Endothelial cell of umbilical vein (primary cell): ENCODE results near the gene HOXB3. TPM values are rescaled to one million over a fixed set of nuclear protein-coding genes. Genes with fewer than 3 reads are reported as not detected.
"Not testable (repeated sequence)": the region's sequence is repeated elsewhere in the genome, so short reads cannot be mapped to it uniquely, and the experiment has no call there.

Experiments
- BruUV-seq: library from RNA; stranded (reverse); fragments of 400-500 nt; replicated peaks from 2 replicates; lab custom pipeline; 2021; lab: Mats Ljungman, UMichigan
- CTCF ChIA-PET: fragments of 300-600, 350-600 bp; sonication (Branson Sonifier 250); formaldehyde crosslinking; loops from one replicate; lab custom pipeline; 2021; ENCODE audit warnings: antibody characterized with exemption, inconsistent platforms; lab: Charles Lee
- POLR2A ChIA-PET: fragments of 300-600, 350-600 bp; sonication (Branson Sonifier 250); formaldehyde crosslinking; loops from one replicate; lab custom pipeline; 2021; ENCODE audit warnings: antibody characterized with exemption, inconsistent platforms; lab: Charles Lee
- DNase-seq: peaks from one replicate; pipeline ENCODE4 v3.0.0-alpha.2; 2011; ENCODE audit warnings: low read depth, low spot score
- FAIRE-seq: peaks from 2 replicates; lab custom pipeline; 2011; peaks lifted over from hg19 to GRCh38; lab: Jason Lieb, UNC
- H2AFZ ChIP-seq: 2 replicates; pipeline ENCODE4 v1.6.0; 2012; ENCODE audit warnings: low read depth, low read length, control low read depth, inconsistent platforms
- H3K27ac ChIP-seq: 2 replicates; pipeline ENCODE4 v1.5.1; 2011; ENCODE audit warnings: low read depth, mild to moderate bottlenecking, control low read depth, low read length, moderate library complexity; ENCODE audit not compliant: insufficient read depth
- H3K27me3 ChIP-seq, 2 experiments: 2 replicates each; pipeline versions ENCODE4 v1.6.0 to v1.6.1; 2011; ENCODE audit warnings: low read length in 2 of 2, mixed read lengths in 1 of 2; ENCODE audit not compliant: control insufficient read depth in 2 of 2, insufficient read depth in 2 of 2
- H3K36me3 ChIP-seq, 2 experiments: 2 replicates in 1 of 2; 3 replicates in 1 of 2; pipeline ENCODE4 v1.5.1; 2011; ENCODE audit warnings: low read length in 2 of 2, mild to moderate bottlenecking in 1 of 2, moderate library complexity in 1 of 2; ENCODE audit not compliant: control insufficient read depth in 2 of 2, insufficient read depth in 2 of 2; ENCODE audit errors: extremely low read depth in 1 of 2
- H3K4me1 ChIP-seq: 3 replicates; pipeline ENCODE4 v1.5.1; 2011; ENCODE audit warnings: mild to moderate bottlenecking, low read length; ENCODE audit not compliant: control insufficient read depth, insufficient read depth; ENCODE audit errors: extremely low read depth
- H3K4me2 ChIP-seq: 2 replicates; pipeline ENCODE4 v1.6.1; 2011; ENCODE audit warnings: low read length, control low read depth, mixed read lengths; ENCODE audit not compliant: insufficient read depth
- H3K4me3 ChIP-seq, 3 experiments: fragments of 200-600 bp in 1 of 3; sonication (generic), shearing (Covaris generic) in 1 of 3; replicated peaks in 1 of 3; 2 replicates each; pipeline ENCODE4 v1.5.1; 2011 to 2016; ENCODE audit warnings: control low read depth in 3 of 3, low read length in 3 of 3, mild to moderate bottlenecking in 2 of 3, inconsistent platforms in 1 of 3, low read depth in 1 of 3, moderate library complexity in 1 of 3; ENCODE audit not compliant: insufficient read depth in 1 of 3
- H3K79me2 ChIP-seq: 2 replicates; pipeline ENCODE4 v1.6.0; 2012; ENCODE audit warnings: low read length, inconsistent platforms; ENCODE audit not compliant: control insufficient read depth, insufficient read depth
- H3K9ac ChIP-seq: replicated peaks from 2 replicates; pipeline ENCODE3; 2011; ENCODE audit warnings: low read length, control low read depth; ENCODE audit not compliant: insufficient read depth; ENCODE audit errors: extremely low read depth
- H3K9me1 ChIP-seq: replicated peaks from 3 replicates; pipeline ENCODE4 v1.6.0; 2011; ENCODE audit warnings: mild to moderate bottlenecking, low read length; ENCODE audit not compliant: control insufficient read depth, insufficient read depth; ENCODE audit errors: extremely low read depth
- H3K9me3 ChIP-seq: replicated peaks from 2 replicates; pipeline ENCODE4 v1.5.1; 2012; ENCODE audit warnings: low read length, inconsistent platforms; ENCODE audit not compliant: control insufficient read depth, insufficient read depth
- H4K20me1 ChIP-seq: replicated peaks from 2 replicates; pipeline ENCODE3; 2011; ENCODE audit warnings: mild to moderate bottlenecking, low read length; ENCODE audit not compliant: control insufficient read depth, insufficient read depth; ENCODE audit errors: extremely low read depth
- EZH2 ChIP-seq: IDR thresholded peaks from 2 replicates; pipeline ENCODE4 v1.6.1; 2012; ENCODE audit warnings: borderline replicate concordance, low read depth, mild to moderate bottlenecking, moderate library complexity, low read length, inconsistent platforms; ENCODE audit not compliant: severe bottlenecking
- FOS ChIP-seq: IDR thresholded peaks from 2 replicates; pipeline ENCODE4 v1.6.1; 2011; ENCODE audit warnings: mild to moderate bottlenecking, low read length, moderate library complexity, borderline replicate concordance; ENCODE audit not compliant: insufficient read depth
- JUN ChIP-seq: IDR thresholded peaks from 2 replicates; pipeline ENCODE4 v1.6.1; 2011; ENCODE audit warnings: borderline replicate concordance, low read depth; ENCODE audit not compliant: insufficient read length, insufficient read depth
- MYC ChIP-seq: IDR thresholded peaks from one replicate; pipeline ENCODE4 v1.6.1; 2011; ENCODE audit warnings: mild to moderate bottlenecking, low read depth, low read length
- POLR2AphosphoS5 ChIP-seq: IDR thresholded peaks from 2 replicates; pipeline ENCODE4 v1.6.1; 2012; ENCODE audit warnings: low read depth, mild to moderate bottlenecking, control low read depth, low read length, moderate library complexity; ENCODE audit not compliant: insufficient read depth
- dilution Hi-C: fragments of 300-500 bp; cut with MboI; formaldehyde crosslinking; loops from one replicate; pipeline ENCODE4 v1.15.0; 2019; ENCODE audit warnings: low sequenced_read_pairs; ENCODE audit not compliant: extremely low pct_ligation_motif_present
- intact Hi-C: fragments of 100-400 bp; cut with micrococcal nuclease; formaldehyde crosslinking; loops from one replicate; pipeline ENCODE4 v1.10.0; 2022
- polyA plus RNA-seq, 4 experiments: library from polyadenylated mRNA; depleted of rRNA in 3 of 4; stranded (reverse) in 3 of 4; unstranded in 1 of 4; fragments of >200 nt; gene quantifications; 2 replicates each; pipeline versions ENCODE4 v1.2.1 to v1.2.3, GENCODE V29; 2011 to 2012; ENCODE audit warnings: missing spikeins in 1 of 4
- total RNA-seq: library from RNA; stranded (reverse); gene quantifications from 2 replicates; pipeline ENCODE4 v1.2.3, GENCODE V29; 2021
- TF ChIP-seq, protein P1 (sequence below), 2 donors: IDR thresholded peaks; 1 replicate in 1 of 2; 2 replicates in 1 of 2; pipeline ENCODE4 v1.5.1; 2011; ENCODE audit warnings: low read length in 2 of 2, mild to moderate bottlenecking in 2 of 2, moderate library complexity in 2 of 2, control low read depth in 1 of 2, inconsistent platforms in 1 of 2, low read depth in 1 of 2; ENCODE audit not compliant: insufficient read depth in 1 of 2; ENCODE audit errors: extremely low read depth in 1 of 2

The HOXB3 gene
- total and polyA plus RNA-seq, 2 donors (not counting 3 experiments of a cell fraction or from before 2014, with no cell fraction given) = 29.6 to 56.6 TPM

DNA sequence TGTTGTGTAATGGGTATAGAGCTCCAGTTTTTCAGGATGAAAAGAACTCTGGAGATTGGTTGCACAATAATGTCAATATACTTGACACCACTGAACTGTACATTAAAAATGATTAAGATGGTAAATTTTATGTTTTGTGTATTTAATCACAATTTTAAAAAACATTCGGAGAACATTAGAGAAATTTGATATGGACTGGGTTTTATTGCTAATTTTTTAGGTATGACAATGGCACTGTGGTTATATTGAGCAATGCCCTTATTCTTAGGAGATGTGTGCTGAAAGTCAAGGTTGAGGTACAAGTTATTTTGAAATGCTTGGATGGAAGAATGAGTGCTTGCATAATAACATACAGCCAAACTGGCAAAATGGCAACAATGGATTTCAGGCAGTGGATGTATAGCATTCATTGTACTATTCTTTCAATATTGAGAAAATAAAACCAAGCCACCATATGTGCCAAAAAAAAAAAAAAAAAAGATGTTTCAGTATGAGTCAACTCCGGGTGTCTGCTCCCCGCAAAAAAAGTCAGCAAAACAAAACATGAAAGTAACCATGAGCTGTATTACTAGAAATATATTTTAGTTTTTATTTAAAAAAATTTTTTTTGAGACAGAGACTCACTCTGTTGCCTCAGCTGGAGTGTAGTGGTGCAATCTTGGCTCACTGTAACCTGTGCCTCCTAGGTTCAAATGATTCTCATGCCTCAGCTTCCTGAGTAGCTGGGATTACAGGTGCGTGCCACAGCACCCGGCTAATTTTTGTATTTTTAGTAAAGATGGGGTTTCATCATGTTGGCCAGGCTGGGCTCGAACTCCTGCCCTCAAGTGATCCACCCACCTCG lies 79.1 kb downstream of the HOXB3 start:
- Histone ChIP-seq H3K27me3 (peaks cover 30 to 31% of the 10 kb centered on the region in 2 experiments), H3K36me3 (no peaks in the 10 kb centered on the region), H4K20me1 (no peaks in the 10 kb centered on the region), H3K9me3 (no peaks in the 10 kb centered on the region), H3K9me1 (no peaks in the 10 kb centered on the region), H2AFZ (no peak overlapping the region), H3K27ac (no peak overlapping the region), H3K9ac (no peak overlapping the region), H3K79me2 (no peaks in the 10 kb centered on the region), H3K4me1 (peaks cover 2% of the 10 kb centered on the region), H3K4me2 (no peak overlapping the region), H3K4me3 (no peak overlapping the region)
- intact Hi-C loops (no loop called here), dilution Hi-C loops (no loop called here)
- DNase-seq (no peak), FAIRE-seq (no peak)
- no TSS peak for BruUV-seq
- POLR2A ChIA-PET = no interaction called here
- TF ChIP-seq POLR2AphosphoS5 (no peak), FOS (no peak)
- CTCF ChIA-PET = interaction anchor here (1.5 kb wide), 1 partner anchor 18 kb away, joined by 4 read pairs; no protein-coding TSS in a partner anchor

DNA sequence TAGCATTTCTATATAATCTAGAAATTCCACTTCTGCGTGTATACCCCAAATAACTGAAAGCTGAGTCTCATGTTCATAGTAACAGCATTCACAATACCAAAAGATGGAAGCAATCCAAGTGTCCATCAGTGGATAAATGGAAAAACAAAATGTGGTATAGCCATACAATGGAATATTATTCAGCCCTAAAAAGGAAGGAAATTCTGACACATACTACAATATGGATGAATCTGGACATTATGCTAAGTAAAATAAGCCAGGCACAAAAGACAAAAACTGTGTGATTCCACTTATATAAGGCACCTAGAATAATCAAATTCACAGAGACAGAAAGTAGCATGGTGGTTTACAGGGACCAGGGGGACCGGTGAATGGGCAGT lies 79.7 kb downstream of the HOXB3 start:
- POLR2A ChIA-PET = no interaction called here
- CTCF ChIA-PET = interaction anchor here (1.5 kb wide), 1 partner anchor 18 kb away, joined by 4 read pairs; no protein-coding TSS in a partner anchor
- FAIRE-seq (no peak), DNase-seq (no peak)
- no peaks in the 10 kb centered on the region for H3K79me2 ChIP-seq
- no peaks in the 10 kb centered on the region for H3K9me3 ChIP-seq
- BruUV-seq = no TSS peak
- H3K4me1 ChIP-seq = peaks cover 6% of the 10 kb centered on the region
- H3K9ac ChIP-seq = no peak overlapping the region
- intact Hi-C loops = no loop called here
- no peak overlapping the region for H3K4me3 ChIP-seq
- no peaks in the 10 kb centered on the region for H3K9me1 ChIP-seq
- dilution Hi-C loops = no loop called here
- H2AFZ ChIP-seq = no peak overlapping the region
- H3K27ac ChIP-seq = no peak overlapping the region
- no peaks in the 10 kb centered on the region for H4K20me1 ChIP-seq
- TF ChIP-seq POLR2AphosphoS5 (no peak), MYC (no peak), JUN (no peak), EZH2 (no peak)
- TF ChIP-seq, protein P1, sequence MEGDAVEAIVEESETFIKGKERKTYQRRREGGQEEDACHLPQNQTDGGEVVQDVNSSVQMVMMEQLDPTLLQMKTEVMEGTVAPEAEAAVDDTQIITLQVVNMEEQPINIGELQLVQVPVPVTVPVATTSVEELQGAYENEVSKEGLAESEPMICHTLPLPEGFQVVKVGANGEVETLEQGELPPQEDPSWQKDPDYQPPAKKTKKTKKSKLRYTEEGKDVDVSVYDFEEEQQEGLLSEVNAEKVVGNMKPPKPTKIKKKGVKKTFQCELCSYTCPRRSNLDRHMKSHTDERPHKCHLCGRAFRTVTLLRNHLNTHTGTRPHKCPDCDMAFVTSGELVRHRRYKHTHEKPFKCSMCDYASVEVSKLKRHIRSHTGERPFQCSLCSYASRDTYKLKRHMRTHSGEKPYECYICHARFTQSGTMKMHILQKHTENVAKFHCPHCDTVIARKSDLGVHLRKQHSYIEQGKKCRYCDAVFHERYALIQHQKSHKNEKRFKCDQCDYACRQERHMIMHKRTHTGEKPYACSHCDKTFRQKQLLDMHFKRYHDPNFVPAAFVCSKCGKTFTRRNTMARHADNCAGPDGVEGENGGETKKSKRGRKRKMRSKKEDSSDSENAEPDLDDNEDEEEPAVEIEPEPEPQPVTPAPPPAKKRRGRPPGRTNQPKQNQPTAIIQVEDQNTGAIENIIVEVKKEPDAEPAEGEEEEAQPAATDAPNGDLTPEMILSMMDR (IDR thresholded peaks at IDR 0.05; ENCODE audit: extremely low read depth in 1 of 2, insufficient read depth in 1 of 2, low read depth in 1 of 2, low read length in 2 of 2) = no peak
- H3K4me2 ChIP-seq = no peak overlapping the region
- H3K27me3 ChIP-seq = peaks cover 27 to 28% of the 10 kb centered on the region in 2 experiments
- no peaks in the 10 kb centered on the region for H3K36me3 ChIP-seq

GRCh38 chr17:48509708-48510107 lies 80.3 kb downstream of the HOXB3 start:
- H3K4me2 ChIP-seq, H3K9me3 ChIP-seq, H3K79me2 ChIP-seq, dilution Hi-C loops, BruUV-seq, FAIRE-seq, H3K9me1 ChIP-seq, H2AFZ ChIP-seq, H3K27ac ChIP-seq, H3K4me1 ChIP-seq, intact Hi-C loops, H3K4me3 ChIP-seq, H3K36me3 ChIP-seq, DNase-seq, H3K9ac ChIP-seq, H4K20me1 ChIP-seq: not testable (repeated sequence)
- CTCF ChIA-PET = interaction anchor here (1.5 kb wide), 1 partner anchor 17 kb away, joined by 4 read pairs; no protein-coding TSS in a partner anchor
- peaks cover 21 to 22% of the 10 kb centered on the region in 2 experiments for H3K27me3 ChIP-seq
- POLR2A ChIA-PET = interaction anchor here (0.7 kb wide), 1 partner anchor 166 kb away, joined by 4 read pairs; no protein-coding TSS in a partner anchor
